ENCODE data around the gene TP53. TPM values are rescaled to one million over a fixed set of nuclear protein-coding genes. Genes with fewer than 3 reads are reported as not detected.
"Not testable (repeated sequence)": the region's sequence is repeated elsewhere in the genome, so short reads cannot be mapped to it uniquely, and the experiment has no call there.

TP53 gene
- total RNA-seq, 1 experiment from 2014 or later = 61.0 TPM

- DNase-seq (ENCODE audit: low spot score) = no peak
These were observed 10.8 kb downstream of the TP53 start for GRCh38 chr17:7676533-7676932.

GRCh38 chr17:7674934-7675333, 12.4 kb downstream of the TP53 start:
- no peak for DNase-seq (ENCODE audit: low spot score)

- peak; percentile 45 for DNase-seq (ENCODE audit: low spot score)
These were observed 14.1 kb downstream of the TP53 start for GRCh38 chr17:7673239-7673638.

- no peak for DNase-seq (ENCODE audit: low spot score)
These were observed 18.8 kb downstream of the TP53 start for GRCh38 chr17:7668482-7668881.

- no peak for DNase-seq (ENCODE audit: low spot score)
These were observed 19.5 kb downstream of the TP53 start for GRCh38 chr17:7667656-7668406.

- no peak for DNase-seq (ENCODE audit: low spot score)
These were observed 30.2 kb downstream of the TP53 start for GRCh38 chr17:7656958-7657609.

GRCh38 chr17:7655541-7655840, 31.8 kb downstream of the TP53 start:
- DNase-seq (ENCODE audit: low spot score) = no peak

- DNase-seq (ENCODE audit: low spot score) = no peak
These were observed 32.3 kb downstream of the TP53 start for GRCh38 chr17:7654832-7655540.

- no peak for DNase-seq (ENCODE audit: low spot score)
These were observed 34.6 kb downstream of the TP53 start for GRCh38 chr17:7652388-7653356.

GRCh38 chr17:7651665-7652387, 35.5 kb downstream of the TP53 start:
- no peak for DNase-seq (ENCODE audit: low spot score)

GRCh38 chr17:7651097-7651664, 36.1 kb downstream of the TP53 start:
- no peak for DNase-seq (ENCODE audit: low spot score)

GRCh38 chr17:7650509-7651096, 36.7 kb downstream of the TP53 start, which contains the start of gene ATP1B2:
ATP1B2 (plus strand) TSS chr17:7650926; CDS start chr17:7651519, 593 bp downstream.
- peak; percentile 10 for DNase-seq (ENCODE audit: low spot score)

GRCh38 chr17:7647018-7647417, 40.3 kb downstream of the TP53 start:
- DNase-seq (ENCODE audit: low spot score) = no peak

GRCh38 chr17:7646457-7646856, 40.8 kb downstream of the TP53 start:
- no peak for DNase-seq (ENCODE audit: low spot score)

GRCh38 chr17:7644775-7645174, 42.5 kb downstream of the TP53 start:
- no peak for DNase-seq (ENCODE audit: low spot score)

- DNase-seq (ENCODE audit: low spot score) = not testable (repeated sequence)
These were observed 45.7 kb downstream of the TP53 start for GRCh38 chr17:7641635-7642034.

GRCh38 chr17:7640783-7641182, 46.5 kb downstream of the TP53 start:
- DNase-seq (ENCODE audit: low spot score) = no peak

- DNase-seq (ENCODE audit: low spot score) = no peak
These were observed 51.1 kb downstream of the TP53 start for GRCh38 chr17:7636163-7636562.

- DNase-seq (ENCODE audit: low spot score) = peak; percentile 20
These were observed 52.9 kb downstream of the TP53 start for GRCh38 chr17:7634384-7634783.

GRCh38 chr17:7633093-7633492, 54.2 kb downstream of the TP53 start:
- DNase-seq (ENCODE audit: low spot score) = no peak
